Esophagus mucosa (tissue), 1 donor: ENCODE measurements around the gene CPM. TPM values are rescaled to one million over a fixed set of nuclear protein-coding genes. Genes with fewer than 3 reads are reported as not detected.
A peak's percentile ranks its signal among the peaks of the same experiment; 100 is the strongest.

ENCODE experiments used
- ATAC-seq: fragments of 200-7000 bp; cut with Tn5 transposase; one replicate; pipeline ENCODE4 v1.9.1; 2020
- total RNA-seq: library from RNA; stranded (reverse); gene quantifications from one replicate; pipeline ENCODE4 v1.2.4, GENCODE V29; 2023
- donor health status: DM: yes; HTN: yes; CAD: no.

The CPM gene
- total RNA-seq, 1 donor from 2014 or later: 8.2 TPM

GRCh38 chr12:68903511-68903910, 29.5 kb downstream of the CPM start:
- no peak for ATAC-seq

- no peak for ATAC-seq
These were observed 31.4 kb downstream of the CPM start for GRCh38 chr12:68901551-68901950.

GRCh38 chr12:68901145-68901544, 31.8 kb downstream of the CPM start:
- ATAC-seq: no peak

GRCh38 chr12:68900241-68900640, 32.7 kb downstream of the CPM start:
- no peak for ATAC-seq

GRCh38 chr12:68899251-68899771, 33.7 kb downstream of the CPM start:
- ATAC-seq: no peak

- no peak for ATAC-seq
These were observed 36.0 kb downstream of the CPM start for GRCh38 chr12:68896881-68897540.

- no peak for ATAC-seq
These were observed 38.6 kb downstream of the CPM start for GRCh38 chr12:68894276-68894855.

GRCh38 chr12:68893741-68894140, 39.2 kb downstream of the CPM start:
- no peak for ATAC-seq

- ATAC-seq: no peak
These were observed 39.8 kb downstream of the CPM start for GRCh38 chr12:68893201-68893600.

- ATAC-seq: no peak
These were observed 41.8 kb downstream of the CPM start for GRCh38 chr12:68891141-68891540.

- ATAC-seq: no peak
These were observed 42.3 kb downstream of the CPM start for GRCh38 chr12:68890701-68891113.

GRCh38 chr12:68888243-68888642, 44.7 kb downstream of the CPM start:
- ATAC-seq: no peak

- ATAC-seq: no peak
These were observed 45.3 kb downstream of the CPM start for GRCh38 chr12:68887641-68888040.

GRCh38 chr12:68886636-68887572, 46.1 kb downstream of the CPM start:
- ATAC-seq: no peak

GRCh38 chr12:68885381-68885780, 47.6 kb downstream of the CPM start:
- ATAC-seq: no peak

- ATAC-seq: peak; percentile 84
These were observed 48.7 kb downstream of the CPM start for GRCh38 chr12:68884251-68884650.

GRCh38 chr12:68883151-68883550, 49.8 kb downstream of the CPM start:
- ATAC-seq: no peak

GRCh38 chr12:68882251-68882964, 50.6 kb downstream of the CPM start:
- no peak for ATAC-seq

GRCh38 chr12:68880660-68881325, 52.2 kb downstream of the CPM start:
- ATAC-seq: no peak

- no peak for ATAC-seq
These were observed 54.1 kb downstream of the CPM start for GRCh38 chr12:68878846-68879245.

GRCh38 chr12:68878283-68878682, 54.7 kb downstream of the CPM start:
- ATAC-seq: no peak

- no peak for ATAC-seq
These were observed 55.4 kb downstream of the CPM start for GRCh38 chr12:68877583-68877982.
